HPDE6-E6E7 (cell line): ENCODE measurements around the gene SSBP2.
"Not testable (repeated sequence)": the region's sequence is repeated elsewhere in the genome, so short reads cannot be mapped to it uniquely, and the experiment has no call there.

Experiments used
- DNase-seq: peaks from one replicate; pipeline ENCODE4 v3.0.0; 2011; ENCODE audit warnings: missing footprints; ENCODE audit errors: extremely low spot score

The SSBP2 gene

DNA sequence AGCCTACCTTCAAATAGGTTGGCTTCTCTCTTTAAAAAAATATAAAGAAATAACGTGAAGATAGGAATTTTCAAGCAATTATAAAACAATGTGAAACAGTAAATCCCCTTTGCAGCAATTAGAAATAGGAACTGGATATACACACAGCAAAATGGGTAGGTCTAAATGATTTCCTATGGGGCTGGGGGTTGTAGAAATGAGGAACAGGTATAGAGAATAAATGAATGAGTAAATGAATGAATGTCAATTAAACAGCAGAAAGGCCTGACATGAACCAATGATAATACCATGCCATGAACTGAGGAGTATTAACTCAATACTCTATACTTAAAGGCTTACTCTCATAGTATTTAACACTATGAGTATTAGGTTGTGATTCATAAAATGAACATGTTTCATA is 21.6 kb downstream of the SSBP2 start:
- no peak for DNase-seq

DNA sequence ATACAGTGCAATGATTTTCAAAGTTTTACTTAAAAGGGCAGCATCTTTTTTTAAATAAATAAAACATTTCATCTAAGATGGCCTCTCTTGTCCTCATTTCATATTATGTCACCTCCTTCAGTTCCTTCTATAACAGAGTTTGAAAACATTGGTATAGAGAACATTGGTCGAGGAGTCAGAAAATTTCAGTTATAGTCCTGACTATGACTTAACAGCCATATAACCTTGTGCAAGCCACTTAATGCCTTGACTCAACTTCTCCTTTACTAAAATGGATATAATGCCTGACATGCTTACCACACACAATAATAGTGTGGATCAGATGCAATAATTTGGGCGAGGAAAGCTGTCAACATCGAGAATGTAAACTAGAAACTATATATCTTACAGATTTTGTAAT is 22.6 kb downstream of the SSBP2 start:
- no peak for DNase-seq

DNA sequence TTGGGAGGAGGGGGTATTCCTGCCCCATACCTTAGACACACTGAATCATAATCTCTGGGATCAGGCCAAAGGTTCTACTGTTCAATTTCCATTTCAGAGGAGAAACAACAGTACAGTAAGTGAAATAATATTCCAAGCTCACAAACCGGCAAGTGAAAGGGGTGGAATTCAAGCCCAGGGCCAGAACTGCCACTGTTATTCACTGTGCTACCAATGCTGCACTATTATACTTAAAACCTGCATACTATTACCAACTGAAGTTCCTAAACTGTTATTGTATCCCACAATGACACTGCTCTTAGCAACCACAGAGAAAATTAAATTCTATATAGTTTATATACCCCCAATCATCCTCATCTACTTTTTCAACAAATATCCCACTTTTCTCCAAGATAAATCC is 24.6 kb downstream of the SSBP2 start:
- no peak for DNase-seq

DNA sequence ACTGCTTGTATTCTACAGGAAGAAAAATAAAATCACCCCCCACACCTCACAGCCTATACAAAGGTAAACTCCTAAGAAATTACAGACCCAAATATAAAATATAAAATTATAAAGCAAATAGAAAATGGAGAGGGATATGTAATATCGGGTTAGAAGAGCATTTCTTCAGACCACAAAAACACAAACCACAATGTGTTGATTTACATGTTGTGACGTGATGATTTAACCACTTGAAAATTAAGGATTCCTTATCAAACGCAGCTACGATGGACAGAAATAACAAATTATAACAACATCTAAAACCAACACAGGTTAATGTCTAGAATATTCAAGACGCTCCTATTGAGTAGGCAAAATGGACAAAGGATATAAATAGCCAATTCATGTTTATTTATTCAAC is 26.3 kb downstream of the SSBP2 start:
- no peak for DNase-seq

DNA sequence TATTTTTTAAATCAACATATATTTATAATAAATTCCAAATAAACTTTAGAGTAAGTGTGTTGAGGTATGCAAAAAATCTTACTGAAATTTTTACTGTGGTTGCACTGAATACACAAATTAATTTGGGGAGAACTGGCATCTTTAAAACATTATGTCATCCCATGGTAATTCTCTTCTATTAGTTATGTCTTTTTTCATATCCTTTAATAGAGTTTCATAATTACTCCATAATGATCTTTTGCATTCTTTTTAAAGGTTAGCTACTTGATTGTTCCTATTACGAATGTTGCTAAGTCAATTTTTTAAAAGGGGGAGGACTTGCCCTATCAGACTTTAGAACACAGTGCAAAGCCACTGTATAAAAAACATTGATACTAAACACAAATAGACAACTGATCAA is 26.8 kb downstream of the SSBP2 start:
- DNase-seq: no peak

DNA sequence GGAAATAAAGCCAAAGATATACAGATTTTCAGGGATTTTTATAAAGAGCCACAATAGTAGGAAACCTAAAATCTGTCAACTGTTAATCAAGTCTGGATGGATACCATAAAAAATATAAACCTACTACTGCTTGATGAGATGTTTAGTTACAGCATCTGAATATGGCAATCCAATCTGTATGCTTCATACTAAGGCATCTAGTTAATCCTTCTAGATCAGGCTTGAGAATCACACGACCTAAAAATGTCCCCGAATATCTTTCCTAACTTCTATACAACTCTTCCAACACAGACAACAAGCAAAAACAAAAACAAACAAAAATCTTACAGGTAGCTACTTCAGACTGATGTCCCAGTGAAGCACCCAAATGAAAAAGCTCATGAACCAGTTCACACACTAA is 29.8 kb downstream of the SSBP2 start:
- no peak for DNase-seq

DNA sequence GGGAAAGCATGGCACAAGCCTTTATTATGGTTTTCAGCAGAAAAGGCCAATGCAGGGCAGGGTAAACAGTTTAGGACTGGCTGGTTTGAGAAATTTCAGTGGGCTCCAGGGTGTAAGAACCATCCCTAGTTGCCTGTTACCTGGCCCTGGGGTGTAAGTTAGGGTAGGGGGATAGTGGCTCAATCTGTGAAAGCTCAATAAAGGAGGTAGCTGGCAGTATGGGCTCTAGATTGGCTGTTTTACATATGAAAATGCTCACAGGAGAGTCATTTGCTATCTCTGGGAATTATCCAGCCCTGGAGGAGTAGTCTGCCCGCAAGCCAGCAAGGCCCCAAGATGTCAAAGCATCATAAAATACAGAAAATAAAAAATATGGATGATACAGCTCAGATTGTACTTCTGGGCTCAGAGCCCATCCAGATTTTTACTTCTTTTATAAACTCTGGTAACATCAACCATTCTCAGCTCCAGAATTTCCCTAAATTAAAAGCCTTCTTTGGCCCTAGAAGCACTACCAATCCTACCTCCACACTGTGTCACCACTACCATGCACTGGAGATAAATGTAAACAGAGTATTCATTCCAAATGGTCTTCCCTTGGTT is 31.1 kb downstream of the SSBP2 start:
- no peak for DNase-seq

DNA sequence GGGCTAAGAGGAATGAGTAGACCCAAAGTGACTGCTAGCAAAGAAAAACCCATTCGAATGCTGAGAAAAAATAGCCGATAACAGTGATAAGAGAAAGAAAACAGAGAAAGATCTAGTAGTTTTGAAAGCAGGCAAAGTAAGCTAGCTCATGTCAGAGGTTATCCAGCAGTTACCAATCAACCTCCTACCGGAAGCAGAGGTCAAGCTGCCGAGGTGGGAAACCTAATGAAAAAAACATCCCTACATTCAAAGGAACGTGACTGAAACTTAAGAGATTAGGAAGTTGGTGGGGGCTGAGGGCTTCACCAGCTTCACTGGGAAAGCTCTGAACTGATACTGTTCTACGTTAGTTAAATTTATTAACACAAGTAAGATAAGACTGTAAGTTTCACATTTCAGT is 32.6 kb downstream of the SSBP2 start:
- DNase-seq: no peak

DNA sequence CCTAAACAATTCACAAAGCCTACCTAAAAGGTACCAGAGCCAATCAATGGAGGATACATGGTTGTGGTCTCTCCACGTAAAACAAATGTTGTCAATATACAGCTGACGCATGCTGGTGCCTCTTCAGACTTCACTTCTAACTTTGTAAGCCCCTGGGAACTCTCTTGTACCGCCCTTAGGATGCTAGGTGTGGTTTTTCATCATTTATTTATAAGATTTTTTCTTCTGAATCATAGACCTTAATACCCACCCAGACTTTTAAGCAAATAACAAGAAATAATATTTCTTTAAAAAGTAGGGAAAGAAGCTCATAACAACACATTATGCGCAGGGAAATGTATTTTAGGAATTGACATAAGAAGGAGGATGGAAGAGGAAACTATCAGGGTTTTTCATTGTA is 33.0 kb downstream of the SSBP2 start:
- no peak for DNase-seq

DNA sequence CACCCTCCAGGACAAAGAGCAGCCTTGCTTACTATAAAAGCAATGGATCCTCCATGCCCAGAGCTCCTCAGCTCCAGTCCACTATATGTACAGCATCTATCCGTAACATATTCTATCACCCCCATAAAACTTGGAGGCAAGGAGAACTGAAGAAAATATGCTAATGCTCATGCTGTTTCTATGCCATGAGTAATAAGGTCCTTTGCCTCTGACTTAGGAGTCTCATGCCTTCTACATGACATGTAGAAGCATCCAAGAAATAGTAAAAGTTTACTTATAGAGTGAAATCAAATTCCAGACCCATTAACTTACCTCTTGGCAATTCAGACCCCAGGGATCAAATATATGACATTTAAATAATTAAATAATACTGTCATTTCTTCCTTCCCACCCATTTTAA is 33.7 kb downstream of the SSBP2 start:
- no peak for DNase-seq

DNA sequence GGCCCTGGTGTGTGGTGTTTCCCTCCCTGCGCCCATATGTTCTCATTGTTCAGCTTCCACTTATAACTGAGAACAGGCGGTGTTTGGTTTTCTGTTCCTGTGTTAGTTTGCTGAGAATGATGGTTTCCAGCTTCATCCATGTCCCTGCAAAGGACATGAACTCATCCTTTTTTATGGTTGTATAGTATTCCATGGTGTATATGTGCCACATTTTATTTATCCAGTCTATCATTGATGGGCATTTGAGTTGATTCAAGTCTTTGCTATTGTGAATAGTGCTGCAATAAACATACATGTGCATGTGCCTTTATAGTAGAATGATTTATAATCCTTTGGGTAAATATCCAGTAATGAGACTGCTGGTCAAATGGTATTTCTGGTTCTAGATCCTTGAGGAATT is 36.8 kb downstream of the SSBP2 start:
- DNase-seq: not testable (repeated sequence)

DNA sequence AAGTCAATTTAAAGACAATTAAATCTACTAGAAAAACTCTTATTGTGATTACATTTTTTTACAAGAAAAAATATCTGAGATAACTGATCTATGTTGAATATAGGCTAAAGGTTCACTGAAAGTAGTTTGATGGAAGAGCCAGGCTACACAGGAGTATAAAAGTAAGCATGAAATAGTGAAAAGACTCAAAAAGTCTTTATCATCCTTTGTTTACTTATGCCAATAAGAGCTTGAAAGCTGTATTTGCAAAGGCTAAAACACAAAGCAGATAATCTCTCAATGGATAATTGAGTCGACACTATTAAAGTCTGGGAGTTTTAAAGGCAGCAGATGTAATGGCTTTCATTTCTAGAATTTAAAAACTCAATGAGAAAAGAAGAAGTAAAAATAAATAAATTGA is 42.0 kb downstream of the SSBP2 start:
- DNase-seq: no peak

DNA sequence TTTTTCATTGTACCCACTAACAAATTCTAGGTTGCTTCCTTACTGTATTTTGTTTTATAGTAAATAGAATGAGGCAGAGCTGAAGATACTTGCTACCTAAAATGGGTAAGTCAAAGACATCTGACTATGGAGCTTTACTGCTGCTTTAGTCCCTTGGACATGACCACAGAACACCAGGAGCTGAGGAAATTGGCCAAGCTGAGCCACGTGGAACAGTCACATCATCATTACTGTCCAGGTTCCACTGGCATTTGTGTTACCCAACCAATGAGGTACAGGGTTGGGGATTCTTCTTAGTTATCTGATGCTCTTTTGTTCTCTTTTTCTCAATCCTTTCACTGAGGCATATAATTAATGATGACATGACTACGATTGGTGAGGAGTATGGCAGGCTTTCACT is 47.1 kb downstream of the SSBP2 start:
- DNase-seq: no peak

DNA sequence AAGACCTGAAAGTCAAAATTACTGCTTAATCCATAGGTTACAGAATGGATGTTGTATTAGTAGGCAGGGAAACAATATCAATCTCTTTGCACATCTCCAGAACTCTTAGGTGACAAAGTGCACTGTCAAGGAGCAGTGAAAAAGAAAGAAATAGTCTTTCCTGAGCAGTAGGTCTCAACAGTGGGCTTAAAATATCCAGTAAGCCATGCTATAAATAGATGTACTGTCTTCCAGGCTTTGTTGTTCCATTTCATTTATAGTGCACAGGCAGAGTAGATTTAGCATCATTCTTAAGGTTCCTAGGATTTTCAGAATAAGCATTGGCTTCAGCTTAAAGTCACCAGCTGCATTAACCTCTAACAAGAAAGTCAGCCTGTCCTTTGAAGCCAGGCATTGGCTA is 50.7 kb downstream of the SSBP2 start:
- DNase-seq: no peak

DNA sequence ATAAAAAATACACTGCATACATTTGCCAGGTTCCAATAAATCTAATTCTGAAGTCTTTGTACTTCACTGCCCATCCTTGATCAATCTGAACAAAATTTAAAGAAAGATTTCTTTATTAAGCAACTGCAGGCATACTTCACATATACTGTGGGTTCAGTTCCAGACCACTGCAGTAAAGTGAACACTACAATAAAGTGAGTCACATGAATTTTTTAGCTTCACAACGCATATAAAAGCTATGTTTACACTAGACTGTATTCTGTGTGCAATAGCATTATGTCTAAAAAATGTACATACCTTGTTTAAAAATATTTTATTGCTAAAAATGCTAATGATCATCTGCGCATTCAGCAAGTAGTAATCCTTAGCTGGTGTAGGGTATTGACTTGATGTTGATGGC is 52.1 kb downstream of the SSBP2 start:
- no peak for DNase-seq

DNA sequence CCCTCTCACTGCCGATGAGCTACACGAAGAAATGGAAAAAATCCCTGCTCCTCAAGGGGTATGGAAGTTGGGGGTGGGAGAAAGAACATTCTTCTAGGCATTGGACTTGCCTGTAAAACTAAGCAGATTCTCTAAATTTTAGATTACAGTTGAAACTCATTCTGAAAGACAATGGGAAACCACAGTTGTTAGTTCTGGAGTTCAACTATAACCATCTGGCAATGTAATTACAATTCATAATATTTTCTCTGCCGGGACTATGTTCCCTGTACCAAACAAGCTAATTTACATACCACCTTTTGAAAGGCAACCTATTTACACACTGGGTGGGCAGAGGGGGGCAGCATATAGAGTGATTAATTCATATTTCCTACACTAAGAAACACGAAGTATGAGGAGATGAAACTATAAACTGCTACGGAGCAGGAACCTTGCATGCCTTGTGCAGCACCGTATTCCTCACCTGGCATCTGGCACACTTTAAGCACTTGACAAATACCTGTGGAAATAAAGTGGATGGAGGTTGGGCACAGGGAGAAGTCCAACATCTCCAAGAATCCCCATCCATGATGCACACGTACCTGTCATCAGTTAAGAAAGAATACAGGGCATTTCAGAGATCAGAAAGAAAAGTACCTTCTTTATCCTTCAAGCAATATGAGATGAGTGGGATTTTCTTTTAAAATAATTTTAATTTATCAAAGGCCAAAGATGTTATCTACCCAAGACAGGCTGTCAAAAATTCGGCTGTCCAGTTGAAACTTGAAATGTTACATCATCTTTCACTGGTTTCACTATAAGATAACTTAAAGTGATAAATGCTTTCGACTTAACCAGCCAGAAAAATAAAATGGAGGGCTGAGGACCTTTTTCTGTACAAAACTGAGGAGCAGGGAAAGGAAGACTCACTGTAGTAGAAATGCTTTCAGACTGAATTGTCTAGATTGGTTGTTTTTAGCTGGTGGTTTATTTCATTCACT is 54.2 kb downstream of the SSBP2 start:
- no peak for DNase-seq

DNA sequence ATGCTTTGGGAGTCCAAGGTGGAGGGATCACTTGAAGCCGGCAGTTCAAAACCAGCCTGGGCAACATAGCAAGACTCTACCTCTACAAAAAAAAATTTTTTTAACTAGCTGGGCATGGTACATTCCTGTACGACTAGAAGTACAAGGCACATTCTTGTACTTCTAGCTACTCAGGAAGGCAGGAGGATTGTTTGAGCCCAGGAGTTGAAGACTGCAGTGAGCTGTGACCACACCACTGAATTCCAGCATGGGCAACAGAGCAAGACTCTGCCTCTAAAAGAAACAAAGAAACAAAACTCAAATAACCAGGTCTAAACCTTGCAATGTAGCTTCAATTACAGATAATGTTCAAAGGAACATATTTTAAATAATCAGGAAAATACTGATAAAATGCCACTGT is 56.2 kb downstream of the SSBP2 start:
- no peak for DNase-seq

DNA sequence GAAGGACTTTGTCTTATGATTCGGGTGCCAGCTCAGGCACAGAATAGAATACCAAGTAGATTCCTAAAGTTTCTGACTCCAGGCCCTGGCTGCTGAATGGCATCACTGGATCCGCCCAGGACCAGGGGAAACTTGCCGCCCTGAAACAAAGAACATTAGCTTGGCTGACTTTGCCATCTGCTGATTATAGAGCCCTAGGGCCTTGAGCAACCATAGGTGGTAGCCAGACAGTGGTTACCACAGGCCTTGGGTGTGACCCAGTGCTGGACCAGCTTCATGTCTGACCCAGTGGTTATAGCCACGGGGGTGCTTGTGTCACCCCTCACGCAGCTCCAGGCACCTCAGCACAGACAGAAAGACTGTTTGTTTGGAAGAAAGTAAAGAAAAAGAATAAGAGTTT is 62.7 kb downstream of the SSBP2 start:
- DNase-seq: no peak

DNA sequence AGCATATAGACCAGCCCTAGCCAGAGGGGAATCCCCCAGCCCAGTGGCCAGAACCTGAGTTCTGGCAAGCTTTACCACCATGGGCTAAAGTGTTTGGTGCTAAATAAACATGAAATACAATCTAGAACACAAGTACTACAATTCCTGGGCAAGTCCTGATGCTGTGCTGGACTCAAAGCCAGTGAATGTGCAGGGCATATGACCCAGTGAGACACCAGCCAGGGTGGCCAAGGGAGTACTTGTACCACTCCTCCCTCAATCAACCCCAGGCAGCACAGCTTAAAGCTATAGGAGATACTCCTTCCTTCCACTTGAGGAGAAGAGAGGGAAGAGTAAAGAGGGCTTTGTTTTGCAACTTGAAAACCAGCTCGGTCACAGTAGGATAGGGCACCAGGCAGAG is 63.6 kb downstream of the SSBP2 start:
- no peak for DNase-seq

DNA sequence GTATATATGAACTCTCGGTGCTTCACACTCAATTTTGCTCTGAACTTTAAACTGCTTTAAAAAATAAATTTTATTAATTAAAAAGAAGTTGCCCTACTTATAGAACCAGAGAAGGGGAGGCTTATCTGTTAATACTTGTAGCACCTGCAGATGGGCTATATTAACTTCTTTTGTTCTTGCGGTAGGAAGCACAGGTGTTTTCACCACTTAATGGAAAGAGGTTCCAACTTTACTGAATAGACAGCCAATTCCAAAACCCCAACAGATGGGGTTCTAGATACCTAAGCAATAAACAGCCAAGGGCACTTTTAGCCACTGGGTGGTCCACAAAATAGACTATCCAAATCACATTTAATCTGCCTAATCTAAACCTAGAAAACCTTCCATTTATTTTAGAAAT is 65.4 kb downstream of the SSBP2 start:
- DNase-seq: no peak

DNA sequence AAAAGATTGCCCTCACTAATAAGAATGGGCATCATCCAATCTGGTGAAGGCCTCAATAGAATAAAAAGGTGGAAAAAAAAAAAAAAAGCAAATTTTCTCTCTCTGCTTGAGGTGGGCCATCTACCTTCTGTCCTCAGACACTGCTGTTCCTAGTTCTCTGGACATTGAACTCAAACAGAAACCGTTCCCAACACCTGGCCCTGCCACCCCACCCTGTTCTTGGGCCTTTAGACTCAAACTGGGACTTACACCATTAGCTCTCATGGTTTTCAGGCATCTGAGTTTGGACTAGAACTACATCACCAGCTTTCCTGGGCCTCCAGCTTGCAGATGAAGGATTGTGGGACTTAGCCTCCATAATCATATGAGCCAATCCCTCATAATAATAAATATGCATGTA is 71.0 kb downstream of the SSBP2 start:
- no peak for DNase-seq

DNA sequence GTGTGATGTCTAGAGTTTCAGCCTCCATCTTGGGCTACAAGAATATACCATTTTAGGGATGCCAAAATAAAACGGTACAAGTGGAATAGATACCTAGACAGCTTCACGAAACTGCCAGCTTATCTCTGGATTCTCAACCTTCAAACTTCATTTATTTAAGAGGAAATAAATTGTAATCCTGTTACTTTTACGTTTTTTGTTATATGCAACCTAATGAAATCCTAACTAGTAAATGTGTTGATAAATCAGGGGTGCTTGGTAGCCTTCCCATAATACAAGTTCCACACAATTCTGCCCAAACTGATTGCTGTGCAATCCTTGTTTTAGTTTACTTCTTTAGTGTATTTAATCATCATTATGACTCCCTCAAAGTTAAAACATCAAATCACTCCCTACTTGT is 75.5 kb downstream of the SSBP2 start:
- no peak for DNase-seq

DNA sequence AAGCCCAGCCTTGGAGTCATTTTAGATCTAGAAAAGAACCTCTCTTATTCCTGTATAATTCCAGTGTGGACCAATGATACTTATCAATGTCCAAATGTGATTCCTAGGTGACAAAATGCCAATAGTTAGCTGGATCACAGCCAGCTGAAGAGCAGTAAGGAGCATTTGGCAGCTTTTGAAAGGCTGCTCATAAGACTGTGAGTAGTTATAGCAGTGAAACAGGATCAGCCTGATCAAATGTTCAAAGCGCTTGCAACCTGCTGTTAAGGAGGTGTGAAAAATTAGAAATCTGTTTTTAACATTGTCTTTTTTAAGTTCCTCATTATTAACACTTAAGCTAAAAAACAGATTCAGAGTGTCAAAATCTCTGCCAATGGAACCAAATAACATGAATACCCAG is 85.1 kb downstream of the SSBP2 start:
- DNase-seq: no peak

DNA sequence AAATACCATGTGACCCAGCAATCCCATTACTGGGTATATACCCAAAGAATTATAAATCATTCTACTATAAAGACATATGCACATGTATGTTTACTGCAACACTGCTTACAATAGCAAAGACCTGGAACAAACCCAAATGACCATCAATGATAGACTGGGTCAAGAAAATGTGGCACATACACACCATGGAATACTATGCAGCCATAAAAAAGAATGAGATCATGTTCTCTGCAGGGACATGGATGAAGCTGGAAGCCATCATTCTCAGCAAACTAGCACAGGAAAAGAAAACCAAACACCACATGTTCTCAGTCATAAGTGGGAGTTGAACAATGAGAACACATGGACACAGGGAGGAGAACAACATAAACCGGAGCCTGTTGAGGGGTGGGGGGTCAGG is 90.3 kb downstream of the SSBP2 start:
- not testable (repeated sequence) for DNase-seq
